Subcutaneous abdominal adipose tissue (tissue), 5 donors: Measurements from ENCODE around the gene SRPRB.

Source experiments
- H3K27ac ChIP-seq: one replicate; pipeline ENCODE4 v1.7.0; 2013; ENCODE audit warnings: low read depth, mild to moderate bottlenecking, inconsistent platforms, low read length, moderate library complexity
- H3K27me3 ChIP-seq, 5 donors: one replicate each; pipeline ENCODE4 v1.7.0; 2013; ENCODE audit warnings: low read length in 5 of 5, inconsistent platforms in 1 of 5; ENCODE audit not compliant: control insufficient read depth in 5 of 5, insufficient read depth in 4 of 5
- H3K36me3 ChIP-seq, 5 donors: one replicate each; pipeline ENCODE4 v1.7.0; 2013; ENCODE audit warnings: low read length in 5 of 5; ENCODE audit not compliant: control insufficient read depth in 5 of 5, insufficient read depth in 5 of 5
- H3K4me1 ChIP-seq, 5 donors: one replicate each; pipeline ENCODE4 v1.7.0; 2013; ENCODE audit warnings: low read length in 5 of 5, mild to moderate bottlenecking in 3 of 5, moderate library complexity in 1 of 5; ENCODE audit not compliant: control insufficient read depth in 5 of 5, insufficient read depth in 5 of 5
- H3K4me3 ChIP-seq, 5 donors: one replicate each; pipeline ENCODE4 v1.7.0; 2013; ENCODE audit warnings: low read length in 5 of 5, low read depth in 1 of 5
- H3K9ac ChIP-seq, 5 donors: one replicate each; pipeline ENCODE4 v1.7.0; 2013; ENCODE audit warnings: low read length in 5 of 5, mild to moderate bottlenecking in 4 of 5, moderate library complexity in 3 of 5
- H3K9me3 ChIP-seq, 5 donors: one replicate each; pipeline ENCODE4 v1.7.0; 2013; ENCODE audit warnings: low read length in 5 of 5; ENCODE audit not compliant: control insufficient read depth in 5 of 5
- donor health status: healthy.
- donor health status: healthy.
- donor health status: healthy.
- donor health status: healthy.
- donor health status: healthy.

Gene SRPRB

GRCh38 chr3:133762539-133762938, 43.1 kb upstream of the SRPRB start:
- Histone ChIP-seq H3K36me3 (peaks cover 3 to 56% (median 17%) of the 10 kb centered on the region in 5 donors), H3K9ac (no peak overlapping the region)

GRCh38 chr3:133763797-133764683, 41.6 kb upstream of the SRPRB start:
- no peak overlapping the region for H3K27ac ChIP-seq
- H3K4me3 ChIP-seq, result no peak overlapping the region
- no peaks in the 10 kb centered on the region for H3K27me3 ChIP-seq
- H3K9ac ChIP-seq, result no peak overlapping the region
- no peaks in the 10 kb centered on the region for H3K9me3 ChIP-seq
- peaks cover under 1 to 49% (median 19%) of the 10 kb centered on the region in 5 donors for H3K36me3 ChIP-seq
- peaks cover 3 to 10% (median 4%) of the 10 kb centered on the region in 5 donors for H3K4me1 ChIP-seq

More at GRCh38 chr3:133762539-133762938, 43.1 kb upstream of the SRPRB start:
- H3K27ac ChIP-seq, result no peak overlapping the region
- H3K9me3 ChIP-seq, result no peaks in the 10 kb centered on the region
- peaks cover 3 to 10% (median 4%) of the 10 kb centered on the region in 5 donors for H3K4me1 ChIP-seq
- H3K27me3 ChIP-seq, result no peaks in the 10 kb centered on the region
- no peak overlapping the region for H3K4me3 ChIP-seq

GRCh38 chr3:133765256-133765655, 40.4 kb upstream of the SRPRB start:
- Histone ChIP-seq H3K4me3 (no peak overlapping the region), H3K9me3 (no peaks in the 10 kb centered on the region), H3K36me3 (peaks cover 0 to 52% (median 13%) of the 10 kb centered on the region in 5 donors), H3K27me3 (no peaks in the 10 kb centered on the region), H3K9ac (no peak overlapping the region), H3K4me1 (peaks cover 3 to 10% (median 4%) of the 10 kb centered on the region in 5 donors), H3K27ac (no peak overlapping the region)

- H3K4me1 ChIP-seq, result peaks cover 3 to 10% (median 4%) of the 10 kb centered on the region in 5 donors
- H3K9me3 ChIP-seq, result no peaks in the 10 kb centered on the region
- H3K36me3 ChIP-seq, result peaks cover 0 to 54% (median 14%) of the 10 kb centered on the region in 5 donors
- H3K27me3 ChIP-seq, result no peaks in the 10 kb centered on the region
- H3K4me3 ChIP-seq, result no peak overlapping the region
- H3K27ac ChIP-seq, result no peak overlapping the region
- H3K9ac ChIP-seq, result no peak overlapping the region
Measured at GRCh38 chr3:133767607-133768006, 38.0 kb upstream of the SRPRB start.

GRCh38 chr3:133769536-133769935, 36.1 kb upstream of the SRPRB start:
- Histone ChIP-seq H3K36me3 (peaks cover 0 to 53% (median 14%) of the 10 kb centered on the region in 5 donors), H3K4me1 (peaks cover 0 to 5% (median 3%) of the 10 kb centered on the region in 5 donors), H3K27ac (no peak overlapping the region), H3K4me3 (no peak overlapping the region), H3K27me3 (no peaks in the 10 kb centered on the region), H3K9me3 (no peaks in the 10 kb centered on the region), H3K9ac (no peak overlapping the region)

GRCh38 chr3:133773732-133774131, 31.9 kb upstream of the SRPRB start:
- no peak overlapping the region for H3K27ac ChIP-seq
- H3K36me3 ChIP-seq, result peaks cover 0 to 63% (median 17%) of the 10 kb centered on the region in 5 donors
- H3K9ac ChIP-seq, result no peak overlapping the region
- H3K4me1 ChIP-seq, result no peaks in the 10 kb centered on the region
- H3K27me3 ChIP-seq, result no peaks in the 10 kb centered on the region
- no peaks in the 10 kb centered on the region for H3K9me3 ChIP-seq
- no peak overlapping the region for H3K4me3 ChIP-seq

- H3K9ac ChIP-seq, result no peak overlapping the region
- H3K36me3 ChIP-seq, result peaks cover 0 to 59% (median 15%) of the 10 kb centered on the region in 5 donors
- no peak overlapping the region for H3K27ac ChIP-seq
- no peaks in the 10 kb centered on the region for H3K27me3 ChIP-seq
- H3K9me3 ChIP-seq, result no peaks in the 10 kb centered on the region
- H3K4me1 ChIP-seq, result no peaks in the 10 kb centered on the region
- no peak overlapping the region for H3K4me3 ChIP-seq
Measured at GRCh38 chr3:133775309-133775708, 30.3 kb upstream of the SRPRB start.

- no peaks in the 10 kb centered on the region for H3K4me1 ChIP-seq
- peaks cover 0 to 54% (median 13%) of the 10 kb centered on the region in 5 donors for H3K36me3 ChIP-seq
- no peak overlapping the region for H3K4me3 ChIP-seq
- no peak overlapping the region for H3K9ac ChIP-seq
- H3K9me3 ChIP-seq, result no peaks in the 10 kb centered on the region
- H3K27ac ChIP-seq, result no peak overlapping the region
- no peaks in the 10 kb centered on the region for H3K27me3 ChIP-seq
Measured at GRCh38 chr3:133775835-133776234, 29.8 kb upstream of the SRPRB start.

- Histone ChIP-seq H3K4me3 (no peak overlapping the region), H3K36me3 (peaks cover 0 to 49% (median 10%) of the 10 kb centered on the region in 5 donors), H3K27ac (no peak overlapping the region), H3K9me3 (no peaks in the 10 kb centered on the region), H3K27me3 (no peaks in the 10 kb centered on the region), H3K4me1 (no peaks in the 10 kb centered on the region), H3K9ac (no peak overlapping the region)
Measured at GRCh38 chr3:133776794-133777438, 28.7 kb upstream of the SRPRB start.
